Measurements from ENCODE around the gene ABHD14A.

GRCh38 chr3:51930439-51930838 is 44.4 kb upstream of the ABHD14A start:
- TF ChIP-seq EZH2 (IDR thresholded peaks at IDR 0.05; ENCODE audit: low read length, missing control alignments) (no peak), CTCF (conservative IDR thresholded peaks at IDR 0.05 in 1 of 2, IDR thresholded peaks at IDR 0.05 in 1 of 2; ENCODE audit: low read depth in 1 of 2, low read length in 2 of 2) (no peak)

Data from fibroblast of lung (primary cell).